LNCAP (cell line): ENCODE data around the gene HPSE2.

Source experiments
- CTCF ChIP-seq: fragments of 450-650 bp; IDR thresholded peaks from 2 replicates; pipeline ENCODE4 v1.5.1; 2017; ENCODE audit warnings: mild to moderate bottlenecking

The HPSE2 gene

GRCh38 chr10:98427011-98427515, 808.6 kb downstream of the HPSE2 start:
- TF ChIP-seq CTCF, result no peak

GRCh38 chr10:98425511-98426352, 809.9 kb downstream of the HPSE2 start:
- peak; percentile 86 for TF ChIP-seq CTCF

GRCh38 chr10:98424295-98425254, 811.1 kb downstream of the HPSE2 start:
- TF ChIP-seq CTCF, result no peak

GRCh38 chr10:98423691-98424120, 811.9 kb downstream of the HPSE2 start:
- peak; percentile 54 for TF ChIP-seq CTCF

- no peak for TF ChIP-seq CTCF
Measured at GRCh38 chr10:98422182-98422581, 813.5 kb downstream of the HPSE2 start.

GRCh38 chr10:98420786-98421185, 814.9 kb downstream of the HPSE2 start:
- TF ChIP-seq CTCF, result no peak

- no peak for TF ChIP-seq CTCF
Measured at GRCh38 chr10:98419469-98420261, 816.0 kb downstream of the HPSE2 start.
